Upper lobe of right lung (tissue), 1 donor: ENCODE data around the gene SLC66A1. TPM values are rescaled to one million over a fixed set of nuclear protein-coding genes. Genes with fewer than 3 reads are reported as not detected.

Experiments
- ATAC-seq: fragments of 200-7000 bp; cut with Tn5 transposase; one replicate; pipeline ENCODE4 v1.9.1; 2020; ENCODE audit warnings: mild to moderate bottlenecking, moderate library complexity
- DNase-seq: peaks from one replicate; pipeline ENCODE4 v3.0.0-alpha.2; 2020
- H3K27ac ChIP-seq: fragments of 200-600 bp; one replicate; pipeline ENCODE4 v1.8.0; 2022
- H3K27me3 ChIP-seq: fragments of 200-600 bp; one replicate; pipeline ENCODE4 v1.8.0; 2022; ENCODE audit warnings: mild to moderate bottlenecking
- H3K36me3 ChIP-seq: fragments of 200-600 bp; one replicate; pipeline ENCODE4 v1.8.0; 2022
- H3K4me1 ChIP-seq: fragments of 200-600 bp; one replicate; pipeline ENCODE4 v1.8.0; 2022
- H3K4me3 ChIP-seq: fragments of 200-600 bp; one replicate; pipeline ENCODE4 v1.8.0; 2022; ENCODE audit warnings: mild to moderate bottlenecking
- H3K9me3 ChIP-seq: fragments of 200-600 bp; one replicate; pipeline ENCODE4 v1.8.0; 2022
- intact Hi-C: fragments of 100-400 bp; cut with DNase I; formaldehyde crosslinking; loops from one replicate; pipeline ENCODE4 v1.11.0; 2022
- total RNA-seq: library from RNA; stranded (reverse); fragmentation: NEBNext Ultra II Directional; extraction: Animal tissue kit (Norgen Biotek cat#: 25700); gene quantifications from one replicate; pipeline ENCODE4 v1.2.1, GENCODE V29; 2021
- TF ChIP-seq, protein P1 (sequence below): fragments of 200-600 bp; IDR thresholded peaks from one replicate; pipeline ENCODE4 v1.8.0; 2022; ENCODE audit warnings: antibody characterized with exemption
- donor health status: DM: no; HTN: yes; CAD: no; lungs with severe emphysema.

The SLC66A1 gene
- total RNA-seq, 1 donor from 2014 or later: 20.9 TPM

DNA sequence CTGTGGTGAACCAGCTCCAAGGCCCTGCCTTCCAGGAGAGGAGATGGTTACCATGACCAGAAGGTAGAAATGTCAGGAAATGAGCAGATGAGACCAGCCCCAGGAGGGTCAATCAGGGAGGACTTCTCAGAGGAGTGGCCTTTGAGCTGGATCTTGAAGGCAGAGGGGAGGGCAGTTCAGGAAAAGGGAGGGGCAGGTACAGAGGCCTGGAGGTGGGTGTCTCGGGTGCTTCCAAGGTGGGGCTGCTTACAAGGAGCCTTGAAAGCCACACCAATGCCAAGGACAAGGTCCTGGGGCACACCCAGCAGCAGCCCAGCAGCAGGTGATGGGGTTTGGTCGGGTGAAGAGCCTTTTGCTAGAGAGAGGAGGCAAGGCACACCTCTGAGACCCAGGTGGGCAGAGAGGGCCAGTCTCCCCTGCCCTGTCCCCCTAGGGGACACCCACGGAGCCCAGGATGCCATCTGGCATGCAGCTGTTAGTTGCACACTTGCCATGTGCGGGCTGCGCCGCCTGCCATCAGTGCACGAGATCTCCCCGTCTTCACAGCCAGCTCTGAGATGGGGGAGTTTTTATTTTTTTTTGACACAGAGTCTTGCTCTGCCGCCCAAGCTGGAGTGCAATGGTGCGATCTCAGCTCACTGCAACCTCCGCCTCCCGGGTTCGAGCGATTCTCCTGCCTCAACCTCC, 18.5 kb downstream of the SLC66A1 start:
- TF ChIP-seq, protein P1, sequence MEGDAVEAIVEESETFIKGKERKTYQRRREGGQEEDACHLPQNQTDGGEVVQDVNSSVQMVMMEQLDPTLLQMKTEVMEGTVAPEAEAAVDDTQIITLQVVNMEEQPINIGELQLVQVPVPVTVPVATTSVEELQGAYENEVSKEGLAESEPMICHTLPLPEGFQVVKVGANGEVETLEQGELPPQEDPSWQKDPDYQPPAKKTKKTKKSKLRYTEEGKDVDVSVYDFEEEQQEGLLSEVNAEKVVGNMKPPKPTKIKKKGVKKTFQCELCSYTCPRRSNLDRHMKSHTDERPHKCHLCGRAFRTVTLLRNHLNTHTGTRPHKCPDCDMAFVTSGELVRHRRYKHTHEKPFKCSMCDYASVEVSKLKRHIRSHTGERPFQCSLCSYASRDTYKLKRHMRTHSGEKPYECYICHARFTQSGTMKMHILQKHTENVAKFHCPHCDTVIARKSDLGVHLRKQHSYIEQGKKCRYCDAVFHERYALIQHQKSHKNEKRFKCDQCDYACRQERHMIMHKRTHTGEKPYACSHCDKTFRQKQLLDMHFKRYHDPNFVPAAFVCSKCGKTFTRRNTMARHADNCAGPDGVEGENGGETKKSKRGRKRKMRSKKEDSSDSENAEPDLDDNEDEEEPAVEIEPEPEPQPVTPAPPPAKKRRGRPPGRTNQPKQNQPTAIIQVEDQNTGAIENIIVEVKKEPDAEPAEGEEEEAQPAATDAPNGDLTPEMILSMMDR: no peak
- Histone ChIP-seq H3K36me3 (peaks cover 31% of the 10 kb centered on the region), H3K4me1 (no peaks in the 10 kb centered on the region), H3K27ac (no peak overlapping the region), H3K9me3 (no peaks in the 10 kb centered on the region), H3K4me3 (no peak overlapping the region), H3K27me3 (no peaks in the 10 kb centered on the region)
- ATAC-seq (no peak), DNase-seq (no peak)
- intact Hi-C loops: no loop called here

DNA sequence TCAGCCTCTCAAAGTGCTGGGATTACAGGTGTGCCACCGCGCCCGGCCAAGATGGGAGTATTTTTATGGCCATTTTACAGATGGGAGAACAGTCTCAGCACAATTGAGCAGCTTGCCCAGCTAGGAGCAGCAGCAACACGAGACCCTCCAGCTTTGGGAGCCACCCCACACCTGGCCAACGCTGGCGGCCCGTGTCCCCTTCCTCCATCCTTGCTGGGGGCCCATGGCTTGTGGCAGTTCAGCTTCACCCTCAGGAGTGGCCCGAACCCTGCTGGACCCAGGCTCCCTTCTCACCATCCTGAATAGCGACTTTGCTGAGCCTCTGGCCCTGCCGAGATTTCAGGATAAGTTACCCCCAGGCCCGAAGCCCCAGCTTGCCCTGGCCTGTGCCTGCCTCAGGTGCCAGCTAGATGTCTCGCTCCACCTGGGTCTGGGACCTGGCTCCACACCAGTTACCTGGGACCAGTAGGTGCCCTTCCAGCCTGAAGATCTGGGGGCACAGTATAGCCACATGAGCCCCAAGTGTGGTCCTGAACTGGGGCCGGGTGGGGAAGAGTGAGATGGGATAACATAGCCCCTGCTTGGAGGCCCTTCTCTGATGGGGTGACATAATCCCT, 19.2 kb downstream of the SLC66A1 start:
- ATAC-seq: peak; percentile 6
- intact Hi-C loops: no loop called here

DNA sequence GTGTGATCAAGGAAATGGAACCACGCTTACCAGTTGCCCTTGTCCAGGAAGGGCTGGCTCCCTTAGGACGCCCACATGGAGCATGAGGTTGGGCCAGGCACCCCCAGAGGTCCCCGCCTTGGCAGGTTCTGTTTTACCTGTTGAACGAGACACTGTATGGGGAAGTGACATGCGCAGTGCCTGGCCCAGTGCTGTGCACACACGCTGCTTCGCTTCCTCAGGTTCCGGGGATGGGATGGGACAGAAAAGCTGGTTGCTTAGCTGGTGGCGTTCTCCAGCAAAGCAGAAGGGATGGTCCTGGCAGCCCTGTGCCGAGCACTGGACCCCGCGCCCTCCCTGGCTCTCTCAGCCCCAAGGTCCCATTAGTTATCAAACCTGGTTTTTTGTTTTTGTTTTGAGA, 20.7 kb downstream of the SLC66A1 start:
- Histone ChIP-seq H3K4me1 (no peaks in the 10 kb centered on the region), H3K36me3 (peaks cover 16% of the 10 kb centered on the region), H3K4me3 (no peak overlapping the region), H3K9me3 (no peaks in the 10 kb centered on the region), H3K27me3 (no peaks in the 10 kb centered on the region), H3K27ac (no peak overlapping the region)
- ATAC-seq (no peak), DNase-seq (no peak)
- intact Hi-C loops: no loop called here
- TF ChIP-seq, protein P1: no peak

More for the DNA sequence above, 19.2 kb downstream of the SLC66A1 start:
- Histone ChIP-seq H3K9me3 (no peaks in the 10 kb centered on the region), H3K4me3 (no peak overlapping the region), H3K27ac (no peak overlapping the region), H3K27me3 (no peaks in the 10 kb centered on the region), H3K4me1 (no peaks in the 10 kb centered on the region), H3K36me3 (peaks cover 23% of the 10 kb centered on the region)
- DNase-seq: no peak
- TF ChIP-seq, protein P1: no peak

DNA sequence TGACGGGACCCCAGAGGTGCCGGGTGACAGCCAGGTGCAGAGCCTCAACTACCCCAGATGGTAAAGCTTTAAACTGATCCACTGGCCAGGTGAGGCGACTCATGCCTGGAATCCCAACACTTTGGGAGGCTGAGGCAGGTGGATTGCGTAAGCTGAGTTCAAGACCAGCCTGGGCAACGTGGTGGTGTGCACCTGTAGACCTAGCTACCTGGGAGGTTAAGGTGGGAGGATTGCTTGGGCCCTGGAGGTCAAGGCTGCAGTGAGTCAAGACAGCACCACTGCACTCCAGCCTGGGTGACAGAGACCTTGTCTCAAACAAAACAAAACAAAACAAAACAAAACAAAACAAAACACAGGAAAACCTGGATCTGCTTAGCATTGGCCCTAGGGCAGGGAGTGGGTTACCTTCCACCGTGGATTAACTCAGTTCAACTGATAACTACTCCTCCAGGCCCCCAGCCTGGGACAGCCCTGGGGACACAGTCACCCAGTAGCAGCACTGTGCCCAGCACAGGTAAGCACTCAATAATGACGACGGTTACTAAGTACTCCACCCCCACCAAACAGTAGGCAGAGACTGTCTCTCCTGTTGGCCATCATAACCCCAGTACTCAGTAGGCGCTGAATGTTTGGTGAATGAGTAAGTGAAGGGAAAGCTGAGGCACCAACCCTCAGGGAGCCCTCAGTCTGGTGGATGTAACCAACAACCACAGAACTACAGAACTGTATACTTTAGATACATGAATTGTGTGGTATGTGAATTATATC, 21.6 kb downstream of the SLC66A1 start:
- ATAC-seq: no peak
- no peak overlapping the region for H3K27ac ChIP-seq
- TF ChIP-seq, protein P1: no peak
- DNase-seq: no peak
- H3K36me3 ChIP-seq: peaks cover 16% of the 10 kb centered on the region
- no peaks in the 10 kb centered on the region for H3K27me3 ChIP-seq
- no peaks in the 10 kb centered on the region for H3K9me3 ChIP-seq
- H3K4me1 ChIP-seq: no peaks in the 10 kb centered on the region
- intact Hi-C loops: no loop called here
- H3K4me3 ChIP-seq: no peak overlapping the region

DNA sequence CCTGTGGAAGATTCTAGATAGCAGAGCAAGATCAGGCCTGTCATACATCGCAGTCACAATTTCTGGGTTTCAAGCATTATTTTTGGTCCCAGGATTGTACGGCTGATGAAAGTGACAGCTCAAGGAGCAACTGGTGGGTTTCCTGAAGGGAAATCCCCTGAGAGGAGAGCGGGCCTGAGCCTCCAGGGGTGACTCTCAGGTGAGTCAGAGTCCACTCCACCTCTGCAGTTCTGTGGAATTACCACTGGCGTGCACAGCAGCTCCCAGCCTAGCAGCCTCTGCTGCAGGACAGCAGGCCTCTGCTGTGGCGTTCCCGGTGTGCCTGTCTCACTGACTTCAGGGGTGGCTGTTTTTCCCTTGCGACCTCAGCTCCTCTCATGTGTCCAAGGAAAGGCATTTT, 24.4 kb downstream of the SLC66A1 start:
- Histone ChIP-seq H3K9me3 (no peaks in the 10 kb centered on the region), H3K27me3 (no peaks in the 10 kb centered on the region), H3K4me1 (no peaks in the 10 kb centered on the region), H3K27ac (no peak overlapping the region), H3K4me3 (no peak overlapping the region), H3K36me3 (peaks cover 36% of the 10 kb centered on the region)
- no peak for ATAC-seq
- TF ChIP-seq, protein P1: no peak
- intact Hi-C loops: no loop called here
- no peak for DNase-seq
